HUES6 (cell line): Measurements from ENCODE around the gene ZNF497.
A peak's percentile ranks its signal among the peaks of the same experiment; 100 is the strongest.
"Not testable (repeated sequence)": the region's sequence is repeated elsewhere in the genome, so short reads cannot be mapped to it uniquely, and the experiment has no call there.

Experiments used
- H3K27ac ChIP-seq: 2 replicates; pipeline ENCODE4 v1.7.0; 2013; ENCODE audit warnings: low read depth, mild to moderate bottlenecking, low read length, inconsistent platforms
- H3K27me3 ChIP-seq: 2 replicates; pipeline ENCODE4 v1.6.1; 2013; ENCODE audit warnings: low read length; ENCODE audit not compliant: control insufficient read depth, insufficient read depth
- H3K36me3 ChIP-seq: 2 replicates; pipeline ENCODE4 v1.6.1; 2013; ENCODE audit warnings: low read length; ENCODE audit not compliant: control insufficient read depth, insufficient read depth
- H3K4me1 ChIP-seq: 2 replicates; pipeline ENCODE4 v1.6.1; 2013; ENCODE audit warnings: low read length; ENCODE audit not compliant: control insufficient read depth, insufficient read depth
- H3K4me3 ChIP-seq: 2 replicates; pipeline ENCODE4 v1.5.1; 2013; ENCODE audit warnings: low read depth, low read length
- H3K9ac ChIP-seq: one replicate; pipeline ENCODE4 v1.6.1; 2013; ENCODE audit warnings: mild to moderate bottlenecking, low read length
- H3K9me3 ChIP-seq: 2 replicates; pipeline ENCODE4 v1.6.1; 2013; ENCODE audit warnings: low read depth, low read length; ENCODE audit not compliant: control insufficient read depth, insufficient read depth

ZNF497 gene

GRCh38 chr19:58350871-58351557, 11.5 kb downstream of the ZNF497 start:
- Histone ChIP-seq H3K4me3 (no peak overlapping the region), H3K36me3 (no peaks in the 10 kb centered on the region; the same call in 1 of the 2 replicates), H3K27me3 (peaks cover 9% of the 10 kb centered on the region; the same call in 1 of the 2 replicates), H3K9me3 (no peaks in the 10 kb centered on the region), H3K27ac (no peak overlapping the region), H3K4me1 (no peaks in the 10 kb centered on the region), H3K9ac (no peak overlapping the region)

GRCh38 chr19:58350001-58350861, 12.3 kb downstream of the ZNF497 start:
- H3K4me3 ChIP-seq = no peak overlapping the region
- no peaks in the 10 kb centered on the region; the same call in 1 of the 2 replicates for H3K36me3 ChIP-seq
- no peak overlapping the region for H3K27ac ChIP-seq
- H3K27me3 ChIP-seq = peaks cover 9% of the 10 kb centered on the region; the same call in 1 of the 2 replicates
- H3K9me3 ChIP-seq = no peaks in the 10 kb centered on the region
- no peak overlapping the region for H3K9ac ChIP-seq
- H3K4me1 ChIP-seq = no peaks in the 10 kb centered on the region

- no peak overlapping the region for H3K27ac ChIP-seq
- H3K9ac ChIP-seq = no peak overlapping the region
- peaks cover 9% of the 10 kb centered on the region; the same call in 1 of the 2 replicates for H3K27me3 ChIP-seq
- no peaks in the 10 kb centered on the region for H3K4me1 ChIP-seq
- H3K9me3 ChIP-seq = no peaks in the 10 kb centered on the region
- H3K4me3 ChIP-seq = no peak overlapping the region
- H3K36me3 ChIP-seq = no peaks in the 10 kb centered on the region; the same call in 1 of the 2 replicates
These were observed 13.0 kb downstream of the ZNF497 start for GRCh38 chr19:58349590-58349989.

DNA sequence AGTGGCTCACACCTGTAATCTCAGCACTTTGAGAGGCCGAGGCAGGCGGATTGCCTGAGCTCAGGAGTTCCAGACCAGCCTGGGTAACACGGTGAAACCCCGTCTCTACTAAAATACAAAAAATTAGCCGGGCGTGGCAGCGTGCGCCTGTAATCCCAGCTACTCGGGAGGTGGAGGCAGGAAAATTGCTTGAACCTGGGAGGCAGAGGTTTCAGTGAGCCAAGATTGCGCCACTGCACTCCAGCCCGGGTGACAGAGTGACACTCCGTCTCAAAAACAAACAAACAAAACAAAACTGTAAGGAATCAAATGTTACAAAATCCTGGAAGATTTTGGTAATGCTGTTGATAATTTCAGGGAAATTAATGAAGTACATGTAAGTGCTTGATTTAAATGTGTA, 14.5 kb downstream of the ZNF497 start:
- H3K4me1 ChIP-seq, H3K36me3 ChIP-seq, H3K27ac ChIP-seq, H3K27me3 ChIP-seq, H3K9me3 ChIP-seq: not testable (repeated sequence)
- Histone ChIP-seq H3K9ac (peak overlapping the region; percentile 59), H3K4me3 (peak overlapping the region; percentile 92)

- H3K4me1 ChIP-seq = no peaks in the 10 kb centered on the region
- H3K4me3 ChIP-seq = peak overlapping the region; percentile 92
- no peaks in the 10 kb centered on the region; the same call in 1 of the 2 replicates for H3K36me3 ChIP-seq
- no peak overlapping the region for H3K27ac ChIP-seq
- H3K9me3 ChIP-seq = no peaks in the 10 kb centered on the region
- H3K9ac ChIP-seq = peak overlapping the region; percentile 61
- peaks cover 9% of the 10 kb centered on the region; the same call in 1 of the 2 replicates for H3K27me3 ChIP-seq
These were observed 15.3 kb downstream of the ZNF497 start for GRCh38 chr19:58346961-58347929.

- no peaks in the 10 kb centered on the region for H3K36me3 ChIP-seq
- no peak overlapping the region for H3K9ac ChIP-seq
- H3K27ac ChIP-seq = no peak overlapping the region
- no peaks in the 10 kb centered on the region for H3K9me3 ChIP-seq
- H3K4me1 ChIP-seq = no peaks in the 10 kb centered on the region
- peaks cover 9% of the 10 kb centered on the region; the same call in 1 of the 2 replicates for H3K27me3 ChIP-seq
- H3K4me3 ChIP-seq = no peak overlapping the region
These were observed 17.0 kb downstream of the ZNF497 start for GRCh38 chr19:58345558-58345957.

GRCh38 chr19:58338825-58339558, 23.6 kb downstream of the ZNF497 start:
- Histone ChIP-seq H3K36me3 (peaks cover 40% of the 10 kb centered on the region), H3K4me1 (no peaks in the 10 kb centered on the region), H3K9me3 (peaks cover 3% of the 10 kb centered on the region; the same call in 1 of the 2 replicates), H3K27ac (no peak overlapping the region), H3K4me3 (no peak overlapping the region), H3K9ac (no peak overlapping the region), H3K27me3 (no peaks in the 10 kb centered on the region)

DNA sequence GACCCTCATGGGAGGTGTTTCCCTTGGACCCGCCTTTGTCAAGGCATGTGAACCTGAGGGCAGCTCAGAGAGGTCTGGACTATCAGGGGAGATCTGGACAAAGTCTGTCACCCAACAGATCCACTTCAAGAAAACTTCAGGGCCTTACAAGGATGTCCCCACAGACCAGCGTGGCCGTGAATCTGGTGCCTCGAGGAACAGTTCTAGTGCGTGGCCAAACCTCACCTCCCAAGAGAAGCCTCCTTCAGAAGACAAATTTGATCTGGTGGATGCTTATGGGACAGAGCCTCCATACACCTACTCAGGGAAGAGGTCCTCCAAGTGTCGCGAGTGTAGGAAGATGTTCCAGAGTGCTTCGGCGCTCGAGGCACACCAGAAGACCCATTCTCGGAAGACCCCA, 24.2 kb downstream of the ZNF497 start:
- Histone ChIP-seq H3K4me3 (no peak overlapping the region), H3K36me3 (peaks cover 40% of the 10 kb centered on the region), H3K4me1 (no peaks in the 10 kb centered on the region), H3K9ac (no peak overlapping the region), H3K27me3 (no peaks in the 10 kb centered on the region), H3K27ac (no peak overlapping the region), H3K9me3 (peaks cover 3% of the 10 kb centered on the region; the same call in 1 of the 2 replicates)

DNA sequence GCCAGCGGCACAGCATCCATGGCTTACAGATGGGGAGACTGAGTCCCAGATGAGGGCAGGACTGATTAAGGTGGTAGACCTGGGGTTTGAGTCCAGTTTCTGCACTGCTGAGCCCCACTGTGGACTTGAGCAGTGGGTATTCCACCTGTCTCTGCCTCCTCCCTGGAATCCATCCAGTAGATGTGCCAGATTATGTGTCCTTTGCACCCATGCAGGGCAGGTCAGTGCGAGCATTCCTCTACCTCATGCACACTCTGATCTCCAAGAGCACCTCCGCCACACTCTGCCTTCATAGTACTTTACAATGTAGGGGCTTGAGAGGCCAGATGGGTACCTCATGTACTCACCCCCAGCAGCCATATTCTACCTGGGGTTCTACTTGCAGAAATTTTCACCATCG, 25.7 kb downstream of the ZNF497 start:
- no peak overlapping the region for H3K4me3 ChIP-seq
- H3K9me3 ChIP-seq = peaks cover 3% of the 10 kb centered on the region; the same call in 1 of the 2 replicates
- no peaks in the 10 kb centered on the region for H3K27me3 ChIP-seq
- H3K27ac ChIP-seq = no peak overlapping the region
- peaks cover 40% of the 10 kb centered on the region for H3K36me3 ChIP-seq
- H3K9ac ChIP-seq = no peak overlapping the region
- H3K4me1 ChIP-seq = no peaks in the 10 kb centered on the region

- Histone ChIP-seq H3K36me3 (peaks cover 40% of the 10 kb centered on the region), H3K27ac (no peak overlapping the region), H3K9me3 (peaks cover 3% of the 10 kb centered on the region; the same call in 1 of the 2 replicates), H3K27me3 (no peaks in the 10 kb centered on the region), H3K4me3 (no peak overlapping the region), H3K9ac (no peak overlapping the region), H3K4me1 (no peaks in the 10 kb centered on the region)
These were observed 26.3 kb downstream of the ZNF497 start for GRCh38 chr19:58336216-58336615.
